NCI-H1694 treated with DMSO at 0.1 percent for 48 hours (cell line): ENCODE results near the gene GJA3.

Experiments used
- DNase-seq: peaks from one replicate; lab custom pipeline; 2025; lab: John Stamatoyannopoulos, UW

GJA3 gene

DNA sequence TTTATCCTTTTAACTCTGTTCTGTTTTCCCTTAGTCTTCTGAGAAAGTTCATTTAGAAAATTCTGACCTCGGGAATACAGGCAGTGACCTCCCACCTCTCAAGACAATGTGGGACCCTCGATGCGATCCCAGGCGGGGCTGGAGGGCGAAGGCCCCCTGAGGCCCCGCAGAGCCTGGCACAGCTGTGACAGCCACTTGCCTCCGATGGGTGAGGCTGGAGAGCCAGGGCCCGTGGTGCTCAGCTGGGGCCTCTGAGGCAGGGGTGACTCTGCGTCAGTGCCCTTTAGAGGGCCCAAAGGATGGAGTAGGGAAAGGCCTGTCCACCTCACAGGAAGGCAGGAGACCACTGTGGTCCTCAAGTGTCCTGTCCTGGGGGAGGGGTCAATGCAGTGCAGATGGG lies 10.3 kb downstream of the GJA3 start:
- no peak for DNase-seq

DNA sequence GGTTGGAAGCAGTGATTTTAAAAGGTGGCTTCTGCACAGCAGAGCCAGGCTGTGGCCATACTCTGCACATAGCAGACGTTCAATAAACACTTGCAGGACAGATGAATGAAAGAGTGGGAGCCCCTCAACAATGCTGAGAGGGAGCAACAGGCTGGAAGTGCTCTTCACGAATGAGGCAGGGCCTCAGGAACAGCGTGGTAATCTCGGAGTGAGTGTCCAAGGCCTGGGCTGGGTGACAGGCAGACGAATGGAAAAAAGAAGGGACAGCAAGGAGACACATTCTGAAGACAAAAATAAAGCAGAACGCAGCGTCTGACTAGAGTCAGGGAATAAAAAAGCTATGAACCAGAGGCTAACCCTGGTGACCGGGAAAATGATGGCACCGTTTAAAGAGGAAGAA lies 11.1 kb downstream of the GJA3 start:
- DNase-seq = no peak

DNA sequence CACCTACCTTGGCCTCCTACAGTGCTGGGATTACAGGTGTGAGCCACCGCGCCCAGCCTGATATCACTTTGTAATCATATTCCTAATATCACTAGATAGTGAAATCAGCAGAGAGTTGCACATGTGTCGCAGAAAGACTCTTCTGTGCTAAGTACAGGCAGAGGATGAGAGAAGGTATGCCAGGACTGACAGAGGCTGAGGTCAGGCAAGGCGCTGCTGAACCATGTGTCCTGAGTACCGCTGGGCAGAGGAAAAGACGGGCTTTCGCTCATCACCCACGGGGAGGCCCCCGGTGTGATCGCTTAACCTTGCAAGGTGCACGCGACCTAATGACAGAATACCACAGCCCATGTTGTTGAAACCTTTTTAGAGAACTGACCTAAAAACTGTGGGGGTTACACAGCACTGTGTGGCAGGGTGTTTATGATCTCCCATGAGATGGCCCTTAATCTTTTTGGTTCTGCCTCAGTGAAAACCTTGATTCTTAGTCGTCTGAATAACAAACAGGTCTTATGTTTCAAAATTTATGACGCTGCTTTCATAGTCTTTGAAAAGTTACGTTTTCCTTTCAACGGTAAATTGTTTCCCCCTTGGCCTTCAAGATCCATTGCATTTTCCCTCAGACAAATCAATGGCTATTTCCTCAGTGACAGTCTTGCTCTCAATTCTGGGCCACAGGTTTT lies 12.2 kb downstream of the GJA3 start:
- DNase-seq = no peak

DNA sequence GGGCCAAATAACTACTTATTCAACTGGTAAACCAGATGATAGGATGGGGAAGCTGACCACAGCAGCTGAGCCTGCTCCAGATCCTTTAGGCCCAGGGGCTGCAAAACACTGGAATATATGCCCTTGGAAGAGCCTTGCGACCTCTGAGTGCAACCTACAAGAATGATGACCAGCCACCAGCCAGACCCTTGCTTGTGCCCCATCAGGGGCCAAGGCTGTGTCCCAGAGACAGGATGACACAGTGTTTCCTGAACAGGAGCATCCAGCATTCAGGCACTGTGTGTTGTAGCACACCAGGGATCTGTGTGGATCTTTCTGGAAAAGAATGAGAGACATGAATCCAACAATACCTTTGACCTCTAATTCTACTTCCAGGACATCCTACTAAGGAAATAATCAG lies 14.5 kb downstream of the GJA3 start:
- DNase-seq = no peak

DNA sequence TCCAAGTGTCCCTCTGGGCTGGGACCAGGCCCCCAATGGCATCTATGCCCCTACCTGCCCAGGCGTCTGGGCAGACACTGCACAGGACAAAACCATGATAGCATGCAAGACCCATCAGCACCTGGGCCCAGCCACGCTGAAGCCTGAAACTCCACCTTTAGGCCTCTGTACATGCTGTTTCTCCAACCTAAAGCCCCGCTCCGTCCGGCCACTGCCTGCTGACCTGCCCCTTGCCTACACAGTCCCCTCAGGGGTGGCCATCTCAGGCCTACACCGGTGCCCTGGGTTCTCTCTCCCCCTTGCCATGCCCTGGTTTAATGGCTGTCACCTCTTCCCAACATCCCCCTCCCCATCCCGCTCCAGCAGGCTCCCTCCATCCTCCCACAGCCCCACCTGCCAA lies 15.3 kb downstream of the GJA3 start:
- DNase-seq = no peak

DNA sequence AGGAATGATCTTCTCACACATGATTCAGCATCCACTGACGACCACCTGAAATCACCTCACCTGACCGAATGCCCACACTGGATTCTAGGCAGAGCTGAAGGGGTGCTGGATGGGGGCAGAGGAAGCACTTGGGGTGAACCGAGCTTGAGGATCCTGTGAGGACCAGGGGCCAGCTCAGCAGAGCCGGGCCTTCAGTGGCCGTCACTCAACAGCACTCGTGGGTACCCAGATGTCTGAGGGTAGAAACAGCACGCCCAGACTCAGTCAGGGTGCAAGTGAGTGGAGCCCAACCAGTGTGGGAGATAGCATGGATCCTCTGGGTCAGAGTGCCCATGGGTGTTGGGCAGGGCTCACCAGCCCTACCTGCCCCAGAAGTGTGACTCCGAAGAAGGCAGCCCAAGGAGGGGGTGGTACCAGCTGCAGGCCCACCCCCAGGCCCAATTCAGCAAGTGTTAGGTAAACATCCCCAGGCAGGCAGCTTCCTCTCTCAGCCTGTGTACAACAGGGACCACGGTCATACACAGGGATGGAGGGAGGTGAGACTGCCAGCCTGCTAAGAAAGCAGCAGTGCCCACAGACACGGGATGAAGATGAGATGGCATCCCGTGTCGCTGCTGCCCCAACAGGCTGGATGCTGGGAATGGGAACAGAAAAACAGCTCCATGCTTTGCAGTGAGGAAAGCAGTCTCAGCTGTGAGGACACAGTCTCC lies 16.6 kb downstream of the GJA3 start:
- DNase-seq = no peak

DNA sequence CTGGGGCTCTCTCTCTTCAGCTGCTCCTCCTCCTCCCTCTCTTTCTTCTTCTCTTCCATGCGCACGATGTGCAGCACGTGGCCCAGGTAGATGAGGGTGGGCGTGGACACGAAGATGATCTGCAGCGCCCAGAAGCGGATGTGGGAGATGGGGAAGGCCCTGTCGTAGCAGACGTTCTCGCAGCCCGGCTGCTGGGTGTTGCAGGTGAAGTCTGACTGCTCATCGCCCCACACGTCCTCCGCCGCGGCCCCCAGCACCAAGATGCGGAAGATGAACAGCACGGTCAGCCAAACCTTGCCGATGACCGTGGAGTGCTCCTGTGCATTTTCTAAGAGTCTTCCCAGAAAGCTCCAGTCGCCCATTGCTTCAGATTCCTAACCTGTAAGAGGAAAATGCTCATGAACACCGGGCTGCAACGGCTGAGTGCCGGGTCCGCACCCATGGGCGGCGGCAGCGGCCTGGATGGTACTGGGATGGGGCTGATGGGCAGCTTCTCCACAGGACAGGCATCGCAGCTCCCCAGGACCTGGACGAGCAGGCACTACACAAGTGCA lies 17.8 kb downstream of the GJA3 start:
- no peak for DNase-seq

DNA sequence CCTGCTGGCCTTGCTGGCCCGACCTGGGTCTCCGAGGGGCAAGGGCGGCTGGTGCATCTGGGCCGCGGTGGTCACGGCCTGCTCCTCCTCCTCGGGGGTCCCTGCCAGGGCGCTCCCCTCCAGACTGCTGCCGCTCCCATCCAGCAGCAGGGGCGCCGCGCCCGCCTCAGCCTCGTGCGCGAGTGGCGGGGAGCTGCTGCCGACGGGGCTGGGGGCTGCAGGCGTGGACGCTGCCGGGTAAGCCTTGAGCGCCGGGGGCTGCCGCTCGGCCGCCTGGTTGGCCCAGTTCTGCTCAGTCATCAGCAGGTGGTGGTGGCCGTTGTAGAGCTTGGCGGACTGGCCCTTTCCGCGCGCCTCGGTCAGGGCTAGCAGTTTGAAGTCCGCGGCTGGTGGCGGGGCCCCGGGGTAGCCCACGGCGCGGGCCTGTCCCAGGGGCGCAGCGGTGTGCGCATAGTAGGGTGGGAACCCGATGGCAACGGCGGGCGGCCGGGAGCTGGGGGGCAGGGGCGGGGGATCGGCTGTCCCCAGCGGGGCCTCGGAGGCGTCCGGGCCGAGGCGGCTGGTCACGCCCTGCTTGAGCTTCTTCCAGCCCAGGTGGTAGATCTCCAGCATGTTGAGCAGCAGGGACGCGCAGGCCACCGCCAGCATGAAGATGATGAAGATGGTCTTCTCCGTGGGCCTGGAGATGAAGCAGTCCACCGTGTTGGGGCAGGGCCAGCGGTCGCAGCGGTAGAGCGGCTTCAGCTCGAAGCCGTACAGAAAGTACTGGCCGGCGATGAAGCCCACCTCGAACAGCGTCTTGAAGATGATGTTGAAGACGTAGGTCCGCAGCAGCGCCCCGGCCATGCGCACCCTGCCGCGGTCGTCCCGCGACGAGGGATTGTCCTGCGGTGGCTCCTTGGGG lies 18.6 kb downstream of the GJA3 start:
- no peak for DNase-seq

DNA sequence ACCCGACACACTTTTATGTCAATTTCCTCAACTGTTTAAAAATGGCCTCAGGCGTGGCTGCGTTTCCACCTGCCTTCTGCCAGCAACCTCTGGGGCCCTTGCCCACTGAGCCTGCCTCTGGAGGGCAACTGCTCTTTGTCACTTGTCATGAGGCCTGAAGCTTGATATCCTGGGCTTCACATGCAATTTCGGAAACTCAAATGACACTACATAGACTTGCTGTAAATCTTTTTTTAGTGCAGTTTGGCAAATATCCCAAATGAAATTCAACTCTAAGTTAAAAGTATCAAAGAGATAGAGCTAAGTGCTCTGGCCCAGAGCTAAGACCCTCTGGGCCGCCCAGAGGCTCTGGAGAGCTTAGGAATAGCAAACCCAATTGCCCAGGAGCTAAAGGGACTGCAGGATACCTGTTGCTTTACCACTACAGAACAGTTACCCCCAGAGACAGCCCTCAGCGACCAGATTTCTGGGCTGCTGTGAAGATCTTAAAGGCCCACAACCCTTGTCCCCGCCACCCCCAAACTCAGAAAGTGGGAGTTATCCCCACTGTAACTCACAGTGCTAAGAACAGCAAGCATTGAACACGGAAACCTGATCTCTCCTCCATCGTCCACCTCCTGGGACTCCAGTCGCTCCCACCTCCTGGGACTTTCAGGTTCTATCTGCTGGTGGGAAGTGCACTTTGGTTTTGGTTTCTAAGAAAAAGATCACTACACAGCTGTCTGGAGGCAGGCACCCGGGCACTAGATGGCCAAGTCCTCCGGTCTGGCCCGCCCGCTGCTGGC lies 19.4 kb downstream of the GJA3 start:
- no peak for DNase-seq

DNA sequence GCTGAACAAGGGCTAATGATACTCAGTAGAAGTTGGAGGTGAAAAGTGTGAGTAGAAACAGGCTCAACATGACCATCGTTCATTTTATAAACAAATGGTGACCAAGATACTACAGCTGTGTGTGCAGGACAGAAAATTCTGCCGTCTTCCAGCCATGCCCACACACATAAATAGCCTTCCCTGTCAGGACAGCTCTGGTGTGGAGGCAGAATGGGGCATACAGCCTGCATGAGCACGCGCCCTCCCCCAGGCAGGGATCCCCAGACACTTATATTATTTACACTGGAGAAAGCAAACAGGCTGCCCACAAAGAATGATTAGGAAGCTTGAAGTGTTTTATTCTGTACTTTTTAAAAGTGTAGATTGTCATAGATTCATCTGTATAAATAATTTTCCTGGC lies 20.4 kb downstream of the GJA3 start:
- DNase-seq = no peak

DNA sequence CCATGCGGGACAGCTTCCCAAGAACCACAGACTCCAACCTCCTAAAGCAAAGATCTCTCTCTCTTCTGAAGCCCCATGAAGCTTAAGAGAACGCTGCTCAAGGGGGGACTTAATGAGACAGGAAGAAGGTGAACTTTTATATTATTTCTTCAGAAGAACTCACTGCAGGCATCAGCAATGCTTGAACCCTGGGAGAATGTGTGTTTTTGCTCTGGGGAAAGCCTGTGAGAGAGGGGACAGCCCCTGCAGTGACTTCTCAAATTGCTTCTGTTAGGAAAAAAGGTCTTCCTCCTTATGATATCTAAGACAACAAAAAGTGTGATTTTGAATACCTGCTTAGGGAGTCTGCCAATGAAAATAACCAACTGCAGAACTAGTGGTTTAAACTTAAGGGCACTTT lies 23.0 kb downstream of the GJA3 start:
- no peak for DNase-seq

DNA sequence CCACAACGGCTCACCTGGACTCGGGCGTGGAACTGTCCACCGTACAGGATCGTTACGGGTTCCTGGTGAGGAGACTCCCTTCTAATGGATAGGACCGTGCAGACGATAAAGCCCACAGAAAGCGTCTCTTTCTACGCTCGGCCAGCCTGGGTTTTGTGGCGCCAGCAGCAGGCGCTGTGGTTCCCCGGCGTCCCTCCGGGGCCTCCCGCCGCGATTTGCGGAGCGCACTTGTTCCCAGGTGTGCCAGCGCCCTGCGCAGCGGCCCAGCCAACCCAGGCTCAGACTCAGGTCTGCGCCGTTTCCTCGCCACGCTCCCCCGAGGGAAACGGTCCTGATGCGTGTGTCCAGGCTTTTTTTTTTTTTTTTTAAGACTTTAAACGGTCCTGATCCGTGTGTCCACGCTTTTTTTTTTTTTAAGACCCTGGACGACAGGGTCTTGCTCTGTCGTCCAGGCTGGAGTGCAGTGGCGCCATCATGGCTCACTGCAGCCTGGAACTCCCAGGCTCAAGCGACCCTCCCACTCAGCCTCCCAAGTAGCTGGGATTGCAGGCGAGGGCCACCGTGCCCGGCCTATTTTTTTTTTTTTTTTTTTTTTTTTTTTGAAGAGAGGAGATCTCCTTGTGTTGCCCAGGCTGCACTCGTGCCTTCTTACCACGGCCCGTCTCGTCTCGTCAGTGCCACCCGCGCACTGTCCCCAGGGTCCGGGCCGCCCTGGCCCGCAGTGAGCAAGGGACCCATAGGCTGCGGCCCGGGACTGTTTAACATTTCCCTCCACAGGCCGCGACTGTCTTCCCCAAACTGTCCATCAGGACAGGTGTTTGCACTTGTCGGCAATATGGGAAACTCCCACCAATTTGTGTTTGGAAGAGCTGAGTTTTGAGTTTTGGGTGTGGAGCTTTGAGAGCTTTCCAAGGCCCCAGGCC lies 23.8 kb downstream of the GJA3 start:
- DNase-seq = no peak

DNA sequence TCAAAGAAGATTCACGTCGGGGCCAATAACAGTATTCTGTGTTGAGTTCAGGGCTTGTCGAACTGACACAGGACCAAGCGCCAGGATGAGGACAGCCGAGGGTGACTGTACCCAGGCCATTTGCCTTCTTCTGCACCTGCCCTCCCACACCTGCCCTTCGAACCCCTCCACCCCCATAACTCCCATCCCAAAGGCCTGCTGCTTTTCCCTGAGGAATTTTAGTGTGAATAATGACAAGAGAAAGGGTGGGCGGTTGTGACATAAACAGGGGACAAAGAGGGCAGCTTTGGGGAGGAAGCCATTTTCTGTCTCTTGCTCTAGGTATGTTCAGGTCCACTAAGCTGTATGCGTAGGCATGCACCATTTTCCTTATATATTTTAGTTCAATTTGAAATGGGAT lies 26.1 kb downstream of the GJA3 start:
- no peak for DNase-seq

DNA sequence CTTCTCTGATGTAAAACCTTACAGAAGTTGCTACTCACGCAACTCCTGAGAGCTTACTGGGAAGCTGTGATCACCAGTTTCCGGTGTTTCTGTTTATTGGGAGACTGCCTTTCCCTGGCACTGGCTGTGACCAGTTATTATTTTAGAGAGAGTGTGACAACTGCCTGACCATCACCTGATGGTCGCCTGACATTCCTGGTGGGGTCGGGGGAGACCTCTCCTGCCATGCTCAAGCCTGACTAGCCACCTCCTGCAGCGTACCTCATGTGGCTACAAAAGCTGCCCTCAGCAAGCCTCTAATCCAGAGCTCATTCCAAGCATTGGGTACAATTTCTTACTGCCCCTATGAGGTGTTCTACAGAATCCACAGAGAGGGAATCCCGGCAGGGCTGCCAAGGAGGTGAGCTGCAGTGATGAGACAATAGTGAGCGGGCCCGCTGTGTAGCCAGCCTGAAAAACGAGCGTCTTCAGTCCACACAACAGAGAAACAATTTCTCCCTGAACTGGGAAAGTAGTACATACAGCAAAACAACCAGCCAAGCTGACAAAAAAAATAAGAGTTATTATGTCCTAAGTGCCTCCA lies 28.7 kb downstream of the GJA3 start:
- no peak for DNase-seq

DNA sequence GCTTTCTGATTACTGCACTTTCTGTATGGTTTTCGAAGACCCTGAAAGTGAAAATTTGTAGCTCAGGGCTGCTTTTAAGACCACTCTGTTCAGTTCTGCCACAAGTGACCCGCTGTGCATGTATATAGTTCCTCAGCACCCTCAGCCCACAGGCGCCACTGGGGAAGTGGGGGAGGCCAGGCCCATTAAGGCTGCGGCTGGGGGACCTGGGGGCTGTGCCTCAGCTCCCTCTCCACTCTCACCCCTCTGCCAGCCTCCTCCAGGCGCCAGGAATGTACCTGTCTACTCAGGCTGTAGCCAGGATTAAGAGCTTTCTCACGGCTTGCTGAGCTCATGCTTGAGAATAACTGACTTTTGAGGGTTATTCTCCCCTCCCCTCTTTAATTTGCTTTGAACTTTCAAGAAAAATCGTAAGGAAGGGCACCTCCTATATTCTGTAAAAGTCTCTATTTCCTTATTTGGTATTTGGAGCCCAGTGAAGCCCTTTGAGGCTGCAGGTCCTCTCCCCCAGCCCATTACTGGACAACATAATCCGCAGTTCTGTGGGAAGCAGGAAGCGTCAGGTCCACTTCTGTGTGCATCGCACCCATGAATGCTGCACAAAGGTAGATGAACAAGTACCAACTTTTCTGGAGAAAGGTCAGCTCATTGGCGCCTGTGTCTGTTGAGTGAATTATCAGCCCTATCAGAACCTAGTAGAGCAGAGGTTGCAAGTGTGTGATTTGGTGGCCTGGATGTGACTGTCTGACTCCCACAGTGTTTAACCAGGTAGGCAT lies 29.6 kb downstream of the GJA3 start:
- DNase-seq = no peak

DNA sequence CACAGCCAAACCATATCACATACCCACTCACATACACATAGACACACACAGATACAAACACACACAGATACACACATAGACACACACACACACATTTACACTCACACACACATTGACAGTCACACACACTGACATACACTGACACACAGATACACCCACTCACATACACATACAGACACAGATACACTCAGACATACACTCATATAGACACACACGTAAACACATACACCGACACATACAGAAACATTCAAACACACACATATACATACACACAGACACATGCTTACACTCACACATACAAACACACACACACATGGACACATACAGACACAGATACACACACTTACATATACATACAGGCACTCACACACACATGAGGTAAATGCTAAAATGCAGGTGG lies 30.2 kb downstream of the GJA3 start:
- no peak for DNase-seq

DNA sequence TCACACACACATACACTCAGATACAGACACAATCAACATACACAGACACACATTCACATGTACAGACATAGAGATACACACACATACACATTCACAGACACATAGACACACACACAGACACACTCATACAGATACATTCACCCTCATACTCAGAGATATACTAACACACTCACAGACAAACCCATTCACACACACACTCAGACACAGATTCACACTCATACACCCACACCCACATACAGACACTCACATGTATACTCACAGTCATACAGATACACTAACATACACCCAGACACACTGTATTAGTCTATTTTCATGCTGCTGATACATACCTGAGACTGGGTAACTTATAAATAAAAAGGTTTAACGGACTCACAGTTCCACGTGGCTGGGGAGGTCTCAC lies 30.8 kb downstream of the GJA3 start:
- DNase-seq = no peak

DNA sequence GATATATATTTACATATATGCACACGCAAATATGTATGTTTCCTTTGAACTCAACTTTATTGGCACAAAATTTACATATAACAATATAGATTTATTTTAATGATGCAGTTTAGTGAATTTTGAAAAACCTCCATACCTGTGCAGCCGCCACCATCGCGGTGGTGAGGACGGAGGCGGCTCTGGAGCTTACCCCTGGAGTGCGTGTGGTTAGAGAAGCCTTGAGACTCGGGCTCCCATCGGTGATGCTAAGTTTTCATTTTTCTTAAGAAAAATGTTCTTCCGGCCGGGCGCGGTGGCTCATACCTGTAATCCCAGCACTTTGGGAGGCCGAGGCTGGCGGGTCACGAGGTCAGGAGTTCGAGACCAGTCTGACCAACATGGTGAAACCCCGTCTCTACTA lies 31.8 kb downstream of the GJA3 start:
- DNase-seq = no peak

DNA sequence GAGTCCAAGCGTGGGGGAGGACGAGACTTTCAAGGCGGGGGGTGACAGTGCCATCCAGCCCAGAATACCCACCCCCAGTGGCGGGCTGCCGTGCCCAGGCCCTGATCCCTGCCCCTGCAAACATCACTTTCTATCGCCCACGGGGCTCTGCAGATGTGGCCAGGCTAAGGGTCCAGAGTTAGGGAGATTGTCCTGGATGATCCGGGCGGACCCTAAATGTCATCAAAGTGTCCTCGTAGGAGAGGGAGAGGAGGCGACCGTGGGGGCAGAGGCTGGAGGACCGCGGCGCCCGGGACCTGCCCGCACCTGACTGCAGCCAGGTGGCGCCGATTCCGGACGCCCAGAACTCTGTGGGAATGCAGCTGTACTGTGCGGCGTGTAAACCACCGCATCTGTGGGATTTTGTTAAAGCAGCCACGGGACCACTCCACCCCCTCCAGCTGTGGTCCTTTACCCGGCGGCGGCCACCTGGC lies 32.4 kb downstream of the GJA3 start:
- no peak for DNase-seq
